Lung (tissue), 12 donors: ENCODE results near the gene TRIM36. TPM values are rescaled to one million over a fixed set of nuclear protein-coding genes. Genes with fewer than 3 reads are reported as not detected.

Source experiments
- ATAC-seq: fragments of 200-7000 bp; cut with Tn5 transposase; one replicate; pipeline ENCODE4 v1.9.1; 2020; ENCODE audit warnings: moderate number of reproducible peaks; ENCODE audit not compliant: insufficient read depth, low FRiP score
- DNase-seq, 3 donors: peaks; one replicate each; pipeline ENCODE4 v3.0.0-alpha.2; 2013 to 2017
- H3K27ac ChIP-seq, 2 donors: one replicate each; pipeline ENCODE4 v1.5.1; 2013; ENCODE audit warnings: mild to moderate bottlenecking in 2 of 2, moderate library complexity in 2 of 2, control low read depth in 1 of 2, inconsistent platforms in 1 of 2, low read depth in 1 of 2, low read length in 1 of 2
- H3K27me3 ChIP-seq, 3 donors: one replicate each; pipeline ENCODE4 v1.5.1; 2013; ENCODE audit warnings: low read length in 2 of 3; ENCODE audit not compliant: control insufficient read depth in 3 of 3, insufficient read depth in 3 of 3
- H3K36me3 ChIP-seq, 4 donors: one replicate each; pipeline ENCODE4 v1.5.1; 2013; ENCODE audit warnings: low read length in 4 of 4, mild to moderate bottlenecking in 1 of 4, moderate library complexity in 1 of 4; ENCODE audit not compliant: control insufficient read depth in 4 of 4, insufficient read depth in 4 of 4
- H3K4me1 ChIP-seq, 5 donors: one replicate each; pipeline ENCODE4 v1.5.1; 2013; ENCODE audit warnings: low read length in 5 of 5, mild to moderate bottlenecking in 2 of 5, moderate library complexity in 1 of 5; ENCODE audit not compliant: control insufficient read depth in 5 of 5, insufficient read depth in 5 of 5
- H3K4me3 ChIP-seq: one replicate; pipeline ENCODE4 v1.5.1; 2013; ENCODE audit warnings: mild to moderate bottlenecking, control low read depth, moderate library complexity
- H3K9ac ChIP-seq, 2 donors: one replicate each; pipeline ENCODE4 v1.5.1; 2013; ENCODE audit warnings: low read length in 2 of 2, control low read depth in 1 of 2; ENCODE audit not compliant: insufficient read depth in 1 of 2
- H3K9me3 ChIP-seq, 4 donors: one replicate each; pipeline ENCODE4 v1.5.1; 2013; ENCODE audit warnings: low read length in 3 of 4, mild to moderate bottlenecking in 1 of 4, moderate library complexity in 1 of 4; ENCODE audit not compliant: control insufficient read depth in 4 of 4, insufficient read depth in 3 of 4
- WGBS, 2 donors: extraction: QIAGEN DNeasy Blood & Tissue Kit; methylation state at CpG; one replicate each; pipeline ENCODE4 v1.1.7; 2013; 5-methylcytosine and 5-hydroxymethylcytosine counted together
- polyA plus RNA-seq, 2 donors: library from polyadenylated mRNA; stranded (reverse); fragments of 200-250 nt; gene quantifications; one replicate each; pipeline ENCODE4 v1.2.1, GENCODE V29; 2013
- total RNA-seq, 2 donors: library from RNA; depleted of rRNA in 1 of 2; stranded (reverse); fragments of >200 nt in 1 of 2; gene quantifications; one replicate each; pipeline ENCODE4 v1.2.1, GENCODE V29; 2014 to 2021
- TF ChIP-seq, protein P1 (sequence below): IDR thresholded peaks from 2 replicates; pipeline ENCODE4 v1.5.1; 2012; ENCODE audit warnings: mild to moderate bottlenecking; ENCODE audit errors: control extremely low read depth, extremely low read depth
- donor health status: control.
- donor health status: control.
- donor health status: Bipolar disorder and iron deficiency.
- donor health status: healthy.
- donor health status: DM: yes; HTN: yes; CAD: no.

Gene TRIM36
- total and polyA plus RNA-seq, 4 donors = 0.60 to 6.9 (median 3.8) TPM

DNA sequence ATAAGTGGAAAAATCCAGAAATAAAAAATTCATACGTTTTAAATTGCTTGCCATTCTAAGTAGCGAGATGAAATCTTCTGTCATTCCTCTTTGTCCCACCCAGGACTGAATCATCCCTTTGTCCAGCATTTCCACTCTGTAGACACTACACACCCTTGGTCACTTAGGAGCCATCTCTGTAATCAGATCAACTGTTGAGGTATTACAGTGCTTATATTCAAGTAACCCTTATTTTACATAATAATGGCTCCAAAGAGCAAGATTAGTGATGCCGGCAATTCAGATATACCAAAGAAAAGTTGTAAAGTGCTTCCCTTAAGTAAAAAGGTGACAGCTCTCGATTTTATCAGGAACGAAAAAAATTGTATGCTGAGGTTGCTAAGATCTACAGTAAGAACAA lies 60.4 kb downstream of the TRIM36 start:
- TF ChIP-seq, protein P1, sequence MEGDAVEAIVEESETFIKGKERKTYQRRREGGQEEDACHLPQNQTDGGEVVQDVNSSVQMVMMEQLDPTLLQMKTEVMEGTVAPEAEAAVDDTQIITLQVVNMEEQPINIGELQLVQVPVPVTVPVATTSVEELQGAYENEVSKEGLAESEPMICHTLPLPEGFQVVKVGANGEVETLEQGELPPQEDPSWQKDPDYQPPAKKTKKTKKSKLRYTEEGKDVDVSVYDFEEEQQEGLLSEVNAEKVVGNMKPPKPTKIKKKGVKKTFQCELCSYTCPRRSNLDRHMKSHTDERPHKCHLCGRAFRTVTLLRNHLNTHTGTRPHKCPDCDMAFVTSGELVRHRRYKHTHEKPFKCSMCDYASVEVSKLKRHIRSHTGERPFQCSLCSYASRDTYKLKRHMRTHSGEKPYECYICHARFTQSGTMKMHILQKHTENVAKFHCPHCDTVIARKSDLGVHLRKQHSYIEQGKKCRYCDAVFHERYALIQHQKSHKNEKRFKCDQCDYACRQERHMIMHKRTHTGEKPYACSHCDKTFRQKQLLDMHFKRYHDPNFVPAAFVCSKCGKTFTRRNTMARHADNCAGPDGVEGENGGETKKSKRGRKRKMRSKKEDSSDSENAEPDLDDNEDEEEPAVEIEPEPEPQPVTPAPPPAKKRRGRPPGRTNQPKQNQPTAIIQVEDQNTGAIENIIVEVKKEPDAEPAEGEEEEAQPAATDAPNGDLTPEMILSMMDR = no peak
- H3K27ac ChIP-seq = no peak overlapping the region
- no peaks in the 10 kb centered on the region for H3K9me3 ChIP-seq
- H3K9ac ChIP-seq = no peak overlapping the region
- no peaks in the 10 kb centered on the region for H3K36me3 ChIP-seq
- no peaks in the 10 kb centered on the region for H3K27me3 ChIP-seq
- 78 to 83% methylated on average over 5 of the region's 5 CpGs for WGBS, 2 donors
- H3K4me3 ChIP-seq = no peak overlapping the region
- H3K4me1 ChIP-seq = no peaks in the 10 kb centered on the region
- DNase-seq (no peak), ATAC-seq (no peak)

DNA sequence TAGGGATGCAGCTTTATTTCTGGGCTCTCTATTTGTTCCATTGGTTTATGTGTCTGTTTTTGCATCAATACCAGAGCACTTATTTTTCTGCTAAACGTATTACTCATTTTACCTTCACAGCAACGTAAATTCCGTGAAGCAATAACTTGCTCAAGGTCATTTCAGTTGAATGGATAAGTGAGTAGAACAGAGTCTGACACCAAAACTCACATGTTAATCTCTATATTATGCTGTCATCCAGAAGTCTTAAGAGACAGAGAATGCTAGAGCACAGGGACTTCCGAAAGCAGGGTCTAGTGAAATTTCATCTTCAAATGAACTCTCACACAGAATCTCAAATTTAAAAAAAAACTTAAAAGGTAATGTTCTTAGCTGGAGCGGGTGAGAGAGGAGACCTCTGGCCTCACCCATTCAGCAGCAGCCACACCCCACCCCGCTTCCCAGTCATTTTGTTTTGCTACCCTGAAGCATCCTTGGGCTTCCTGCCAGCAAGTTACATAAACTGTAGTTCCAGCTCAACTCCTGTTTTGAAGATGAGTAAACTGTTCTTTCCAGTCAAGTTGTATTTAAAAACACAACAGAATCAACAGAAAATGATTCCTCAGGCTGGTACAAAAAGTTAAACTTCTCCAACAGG lies 69.3 kb downstream of the TRIM36 start:
- Histone ChIP-seq H3K9ac (no peak overlapping the region), H3K27ac (no peak overlapping the region), H3K4me1 (no peaks in the 10 kb centered on the region), H3K9me3 (no peaks in the 10 kb centered on the region), H3K27me3 (no peaks in the 10 kb centered on the region), H3K4me3 (no peak overlapping the region), H3K36me3 (no peaks in the 10 kb centered on the region)
- ATAC-seq (no peak), DNase-seq (no peak)
- 74 to 77% methylated on average over 6 of the region's 6 CpGs for WGBS, 2 donors
- TF ChIP-seq, protein P1 = no peak

DNA sequence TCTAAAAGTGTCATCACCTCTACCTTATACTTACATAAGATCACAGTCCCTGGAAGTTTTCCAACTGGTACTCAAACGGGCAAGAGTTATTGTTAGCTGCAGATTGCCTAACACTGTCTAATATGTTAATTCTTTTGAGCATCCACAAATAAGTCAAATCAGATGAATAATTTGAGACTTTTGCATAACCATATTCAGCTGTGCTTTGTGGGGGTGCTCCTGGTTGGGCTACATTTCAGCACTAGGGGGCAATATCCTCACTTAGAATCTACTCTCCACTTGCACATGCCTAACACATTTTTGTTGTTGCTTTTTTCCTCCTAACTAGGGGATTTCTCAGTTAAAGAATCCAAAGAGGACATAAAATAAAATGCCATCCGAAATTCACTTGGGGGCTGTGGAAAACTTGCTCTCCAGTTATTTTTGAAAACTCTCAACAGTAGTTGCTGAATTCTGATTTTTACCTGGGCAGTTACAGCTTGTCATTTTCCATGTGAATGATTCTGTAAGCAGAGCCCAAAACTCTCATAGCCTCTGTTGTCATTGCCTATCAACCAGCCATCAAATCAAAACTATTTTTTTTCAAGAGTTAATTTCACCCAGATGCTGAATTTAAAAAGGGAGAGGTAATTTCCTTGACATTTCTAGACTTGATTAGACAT lies 71.5 kb downstream of the TRIM36 start:
- Histone ChIP-seq H3K9me3 (no peaks in the 10 kb centered on the region), H3K27me3 (no peaks in the 10 kb centered on the region), H3K27ac (no peak overlapping the region), H3K4me3 (no peak overlapping the region), H3K4me1 (no peaks in the 10 kb centered on the region), H3K9ac (no peak overlapping the region), H3K36me3 (no peaks in the 10 kb centered on the region)
- TF ChIP-seq, protein P1 = peak; percentile 66
- ATAC-seq (peak; percentile 50), DNase-seq (peak; percentile 37 to 68 (median 54))
- 2 to 12% methylated on average over 2 of the region's 2 CpGs for WGBS, 2 donors
